ENCODE measurements around the gene FGF10.

GRCh38 chr5:44388321-44389089 lies 715 bp downstream of the FGF10 start:
- TF ChIP-seq POLR2A (IDR thresholded peaks at IDR 0.05; ENCODE audit: low read length) (no peak), GATA1 (IDR thresholded peaks at IDR 0.05; ENCODE audit: low read depth, low read length) (no peak)

Data from erythroblast (primary cell).